GM19395 (cell line): ENCODE results near the gene ATP6V1G1.
"Not testable (repeated sequence)": the region's sequence is repeated elsewhere in the genome, so short reads cannot be mapped to it uniquely, and the experiment has no call there.

Experiments
- ATAC-seq: cut with Tn5 transposase; IDR thresholded peaks from one replicate; pipeline ENCODE4 v1.9.1; 2021; ENCODE audit warnings: mild to moderate bottlenecking, moderate library complexity; ENCODE audit not compliant: unreplicated experiment

The ATP6V1G1 gene, protein sequence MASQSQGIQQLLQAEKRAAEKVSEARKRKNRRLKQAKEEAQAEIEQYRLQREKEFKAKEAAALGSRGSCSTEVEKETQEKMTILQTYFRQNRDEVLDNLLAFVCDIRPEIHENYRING

DNA sequence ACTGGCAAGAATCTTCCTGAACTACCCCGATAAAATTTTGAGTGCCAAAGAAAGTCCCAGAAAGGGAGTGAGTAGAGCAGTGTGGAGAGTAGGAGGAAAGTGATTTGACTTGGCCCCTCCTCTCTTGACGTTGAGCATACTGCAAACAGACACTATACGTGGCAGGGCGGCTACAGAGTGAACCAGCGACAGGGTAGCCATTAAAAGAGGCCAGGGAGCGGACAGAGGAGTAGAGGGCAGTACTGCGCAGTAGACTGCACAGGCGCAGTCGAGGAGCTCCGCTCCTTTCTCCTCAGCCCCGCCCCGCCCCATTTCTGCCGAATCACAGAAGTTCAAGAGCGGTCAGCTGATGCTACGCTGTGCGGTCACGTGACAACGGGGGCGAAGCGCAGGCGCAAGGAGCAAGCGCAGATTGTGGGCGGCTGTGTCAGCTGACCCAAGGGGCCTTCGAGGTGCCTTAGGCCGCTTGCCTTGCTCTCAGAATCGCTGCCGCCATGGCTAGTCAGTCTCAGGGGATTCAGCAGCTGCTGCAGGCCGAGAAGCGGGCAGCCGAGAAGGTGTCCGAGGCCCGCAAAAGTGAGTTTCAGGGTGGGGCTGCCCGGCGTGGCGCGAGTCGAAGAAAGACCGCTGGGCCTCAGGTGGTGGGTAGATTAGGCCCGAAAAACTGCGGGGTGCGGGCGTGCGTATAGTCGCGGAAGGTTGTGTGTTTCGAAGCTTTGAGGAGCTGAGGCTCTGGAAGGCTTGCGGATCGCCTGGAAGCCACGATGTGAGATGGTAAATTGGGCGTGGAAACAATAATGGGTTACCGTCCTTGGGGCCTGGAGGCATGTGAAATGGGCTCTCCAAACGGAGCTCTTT, at the start of gene ATP6V1G1:
TSS of gene ATP6V1G1 (plus strand) at position 425 of the 858 bp plus-strand sequence. CDS start at position 495, 70 bp downstream.
- peak; percentile 95 for ATAC-seq

DNA sequence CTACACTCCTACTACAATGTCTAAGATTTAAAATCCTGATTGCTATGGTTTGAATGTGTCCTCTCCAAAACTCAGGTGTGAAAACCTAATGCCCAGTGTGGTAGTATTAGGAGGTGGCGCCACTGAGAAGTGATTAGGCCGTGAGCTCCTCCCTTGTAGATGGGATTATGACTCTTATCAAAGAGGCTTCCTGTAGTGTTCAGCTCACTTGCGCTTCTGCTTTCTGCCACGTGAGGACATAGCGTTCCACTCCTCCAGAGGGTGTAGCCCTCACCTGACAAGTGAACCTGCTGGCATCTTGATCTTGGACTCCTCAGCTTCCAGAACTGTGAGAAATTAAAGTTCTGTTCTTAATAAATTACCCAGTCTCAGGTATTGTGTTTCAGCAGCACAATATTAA, 49.3 kb upstream of the ATP6V1G1 start:
- ATAC-seq = peak; percentile 70

DNA sequence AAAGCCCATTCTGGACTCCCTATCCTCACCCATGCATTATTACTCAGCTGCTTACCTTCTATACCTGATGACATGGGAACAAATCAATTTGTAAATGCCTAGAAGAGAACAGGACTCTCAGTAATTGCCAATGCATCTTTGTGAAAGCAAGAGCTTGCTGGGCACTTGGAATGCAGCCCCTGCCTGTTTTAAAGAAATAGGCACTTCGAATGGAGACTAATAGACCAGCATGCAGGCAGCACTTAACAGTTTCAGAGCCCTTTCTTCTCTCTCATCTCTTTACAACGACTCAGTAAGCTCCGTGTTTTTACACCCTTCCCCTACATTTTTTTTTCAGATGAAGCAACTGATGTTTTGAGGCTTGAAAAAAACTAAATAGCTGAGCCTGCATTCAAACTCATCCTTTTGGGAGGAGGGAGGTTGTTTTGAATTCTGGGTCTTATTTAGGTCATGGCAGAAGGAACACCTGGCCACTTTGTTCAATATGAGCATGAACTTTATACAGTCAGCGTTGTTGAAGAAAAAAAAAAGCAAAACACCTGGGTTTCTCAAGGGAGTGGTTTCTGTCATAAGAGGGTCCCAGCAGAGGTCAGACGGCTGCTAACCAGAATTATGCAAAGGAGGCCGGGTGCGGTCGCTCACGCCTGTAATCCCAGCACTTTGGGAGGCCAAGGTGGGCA, 47.7 kb upstream of the ATP6V1G1 start:
- no peak for ATAC-seq

DNA sequence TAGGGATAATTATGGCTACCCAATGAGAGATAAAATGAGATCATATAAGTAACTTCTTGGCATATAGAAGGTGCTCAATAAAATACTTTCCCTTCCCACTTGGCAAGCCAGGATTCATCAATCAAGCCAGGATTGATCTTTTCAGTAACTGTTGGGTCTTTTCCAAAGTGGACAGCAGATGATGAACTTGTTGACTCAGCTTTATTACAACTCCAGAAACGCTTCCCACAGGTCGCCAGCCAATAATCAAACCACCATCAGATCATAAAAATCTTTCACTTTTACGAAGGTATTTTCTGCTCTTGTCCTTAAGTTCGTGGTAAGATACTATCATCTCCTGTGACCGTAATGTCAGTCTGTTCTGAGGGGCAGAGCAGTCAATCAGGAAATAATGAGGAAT, 42.5 kb upstream of the ATP6V1G1 start:
- no peak for ATAC-seq

DNA sequence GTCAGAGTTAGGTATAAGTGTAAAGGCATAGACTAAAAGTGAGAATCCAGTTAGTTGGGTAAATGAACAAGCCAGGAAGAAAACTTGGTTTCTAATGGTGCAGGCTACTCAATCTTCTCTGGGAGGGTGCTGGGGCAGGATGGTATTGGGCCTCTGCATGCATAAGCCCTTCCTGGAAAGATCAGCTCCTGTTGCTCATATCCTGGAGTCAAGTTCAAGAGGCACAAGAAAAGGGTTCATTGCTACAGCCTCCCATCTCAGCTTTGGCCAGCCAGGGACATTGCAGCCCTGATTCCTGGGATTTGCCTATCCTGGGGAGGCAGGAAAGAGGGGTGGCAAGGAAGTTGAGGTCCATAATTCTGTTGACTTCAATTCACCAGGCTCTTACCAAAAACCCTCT, 40.7 kb upstream of the ATP6V1G1 start:
- ATAC-seq = no peak

DNA sequence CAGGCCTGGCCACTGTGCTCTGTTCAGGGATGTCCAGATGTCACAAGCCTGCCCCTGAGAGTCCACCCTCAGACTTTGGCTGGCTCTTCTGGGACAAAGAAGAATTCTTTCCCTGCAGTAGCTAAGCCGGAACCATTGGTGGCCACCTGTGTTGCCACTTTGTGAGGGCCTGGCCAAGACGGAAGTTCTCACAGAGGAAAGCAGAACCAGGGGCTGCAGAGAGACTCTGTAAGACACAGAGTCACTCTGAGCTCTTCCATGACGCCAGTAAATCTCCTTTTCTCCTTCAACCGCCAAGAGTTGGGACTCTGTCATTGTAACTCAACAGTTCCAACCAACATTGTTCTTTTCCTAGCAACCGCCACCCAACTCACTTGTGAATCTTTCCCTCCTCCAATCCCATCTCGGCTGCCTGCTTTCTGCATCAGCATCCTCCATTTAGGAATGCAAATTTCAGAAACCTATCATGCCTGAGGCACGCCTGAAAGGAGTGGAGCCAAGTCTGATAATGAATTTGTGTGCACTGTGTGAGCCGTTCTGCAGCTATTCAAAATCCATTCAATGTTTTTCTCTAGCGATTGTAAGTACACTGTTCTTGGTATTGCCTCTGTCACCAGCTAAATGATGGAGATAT, 37.8 kb upstream of the ATP6V1G1 start:
- no peak for ATAC-seq

DNA sequence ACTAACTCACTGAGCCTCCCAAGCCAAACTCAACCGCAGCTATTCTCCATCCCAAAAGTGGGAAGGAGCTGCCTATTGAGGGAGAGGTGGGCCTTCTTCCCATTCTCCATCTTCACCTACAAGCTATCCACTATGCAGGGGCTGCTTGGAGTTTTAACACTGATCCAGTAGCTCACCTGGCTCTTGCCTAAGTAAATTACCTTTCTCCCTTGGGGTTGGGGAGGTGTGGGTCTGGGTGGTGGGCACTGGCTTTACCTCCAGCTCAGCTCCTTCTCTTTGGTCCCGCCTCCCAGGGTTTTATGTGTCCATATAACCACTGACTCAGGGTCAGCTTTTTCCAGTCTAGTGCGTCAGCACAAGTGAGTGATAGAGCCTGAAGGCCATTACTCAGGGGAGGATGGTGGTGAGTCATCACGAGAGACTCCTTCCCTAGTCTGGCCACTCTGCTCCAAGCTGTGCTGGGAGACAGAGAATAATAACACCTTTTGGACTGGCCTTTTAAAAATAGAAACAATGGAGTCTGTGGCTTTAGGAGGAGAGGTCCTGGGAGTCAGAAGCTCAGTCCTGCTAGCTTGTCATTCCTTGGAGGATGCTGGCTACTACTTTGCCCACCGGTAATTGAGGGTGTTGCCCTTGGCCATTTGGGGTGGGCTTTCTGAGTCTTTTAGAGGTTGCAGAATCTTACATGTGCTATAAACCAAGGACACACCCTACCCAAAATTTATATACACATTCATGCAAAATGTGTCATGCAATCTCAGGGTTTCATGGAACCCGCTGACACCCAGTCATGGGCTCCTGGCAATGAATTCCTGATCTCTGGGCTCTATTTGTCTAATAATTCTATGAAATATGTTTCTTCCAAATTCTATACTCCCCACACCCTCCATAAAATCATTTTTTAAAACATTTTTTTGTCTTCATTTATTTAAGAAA, 35.6 kb upstream of the ATP6V1G1 start:
- no peak for ATAC-seq

DNA sequence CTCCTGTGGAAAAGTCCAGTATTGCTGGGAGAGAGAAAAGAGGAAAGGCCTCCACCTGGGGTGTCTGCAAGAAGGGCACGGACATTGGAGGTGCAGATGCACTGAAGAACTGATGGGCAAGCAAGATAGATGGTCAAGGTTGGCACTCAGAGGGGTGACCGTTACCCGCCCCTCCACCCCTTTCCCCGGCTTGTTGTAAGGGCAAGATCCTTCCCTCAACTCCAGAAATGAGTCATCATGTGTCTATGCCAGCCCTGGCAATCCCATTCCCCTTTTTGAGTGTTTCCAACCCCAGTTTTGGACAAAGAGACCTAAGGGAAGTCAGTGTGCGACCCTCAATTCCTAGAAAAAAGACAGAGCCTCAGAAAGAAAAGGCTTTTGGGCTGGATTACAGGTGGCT, 34.9 kb upstream of the ATP6V1G1 start:
- no peak for ATAC-seq

DNA sequence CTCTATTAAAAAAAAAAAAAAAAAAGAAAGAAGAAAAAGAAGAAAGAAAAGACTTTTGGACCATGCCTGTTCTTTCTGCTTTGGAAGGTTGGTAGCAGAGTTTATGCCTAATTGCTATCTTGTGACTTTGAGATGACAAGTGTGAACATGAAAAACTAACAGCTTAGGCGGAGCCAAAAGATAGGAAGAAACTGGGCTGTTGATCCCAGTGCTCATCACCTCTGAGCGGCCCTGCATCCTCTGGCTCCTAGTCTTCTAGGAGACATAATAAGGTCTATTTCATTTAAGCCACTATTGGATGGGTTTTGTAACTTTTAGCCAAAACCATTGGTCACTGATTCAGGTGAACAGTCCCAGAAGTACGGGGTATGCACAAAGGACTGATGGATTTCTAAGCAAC, 34.4 kb upstream of the ATP6V1G1 start:
- no peak for ATAC-seq

DNA sequence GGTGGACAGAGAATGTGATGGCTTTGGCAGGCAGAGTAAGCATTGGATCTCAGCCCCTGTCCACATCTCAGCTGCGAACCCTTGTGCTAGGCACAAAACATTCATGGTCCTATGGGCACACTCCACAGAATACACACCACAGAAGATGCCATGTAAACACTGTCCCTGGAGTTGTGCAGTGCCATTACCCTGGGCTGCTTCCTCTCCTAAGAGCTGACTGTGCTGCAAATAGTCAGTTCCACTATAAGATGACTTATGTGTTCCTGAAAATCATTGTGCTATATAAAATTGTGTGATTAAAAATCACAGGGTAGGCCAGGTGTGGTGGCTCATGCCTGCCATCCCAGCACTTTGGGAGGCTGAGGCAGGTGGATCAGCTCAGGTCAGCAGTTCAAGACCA, 31.9 kb upstream of the ATP6V1G1 start:
- no peak for ATAC-seq

DNA sequence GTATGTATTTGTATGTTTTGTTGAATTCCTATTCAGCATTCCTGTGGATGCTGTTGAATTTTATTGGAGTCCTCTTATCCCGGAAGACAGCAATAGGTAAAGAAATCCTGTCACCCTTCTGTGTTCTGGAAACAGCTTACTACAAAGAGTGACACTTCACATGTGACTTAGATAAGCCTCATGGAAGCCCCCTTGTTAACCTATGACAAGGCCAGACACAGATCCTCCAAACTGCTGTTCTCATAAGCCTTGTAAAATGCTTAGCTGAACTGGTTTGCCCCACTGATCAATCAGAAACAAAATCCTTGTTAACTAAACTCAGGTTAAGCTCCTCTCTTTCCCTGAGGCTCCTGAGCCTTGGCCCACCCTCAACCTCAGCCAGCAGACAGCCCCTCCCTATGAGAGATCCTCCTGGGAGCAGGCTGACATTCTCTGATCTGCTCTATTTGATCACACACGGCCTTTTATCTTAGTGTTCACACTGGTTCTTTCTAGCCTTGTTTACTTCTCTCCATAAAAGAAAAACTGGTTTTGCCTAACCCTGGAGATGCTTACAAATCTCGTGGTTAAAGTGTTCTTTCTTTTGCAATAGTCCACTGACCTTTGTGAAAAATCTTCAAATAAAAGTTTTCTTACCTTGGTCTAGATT, 29.4 kb upstream of the ATP6V1G1 start:
- no peak for ATAC-seq

DNA sequence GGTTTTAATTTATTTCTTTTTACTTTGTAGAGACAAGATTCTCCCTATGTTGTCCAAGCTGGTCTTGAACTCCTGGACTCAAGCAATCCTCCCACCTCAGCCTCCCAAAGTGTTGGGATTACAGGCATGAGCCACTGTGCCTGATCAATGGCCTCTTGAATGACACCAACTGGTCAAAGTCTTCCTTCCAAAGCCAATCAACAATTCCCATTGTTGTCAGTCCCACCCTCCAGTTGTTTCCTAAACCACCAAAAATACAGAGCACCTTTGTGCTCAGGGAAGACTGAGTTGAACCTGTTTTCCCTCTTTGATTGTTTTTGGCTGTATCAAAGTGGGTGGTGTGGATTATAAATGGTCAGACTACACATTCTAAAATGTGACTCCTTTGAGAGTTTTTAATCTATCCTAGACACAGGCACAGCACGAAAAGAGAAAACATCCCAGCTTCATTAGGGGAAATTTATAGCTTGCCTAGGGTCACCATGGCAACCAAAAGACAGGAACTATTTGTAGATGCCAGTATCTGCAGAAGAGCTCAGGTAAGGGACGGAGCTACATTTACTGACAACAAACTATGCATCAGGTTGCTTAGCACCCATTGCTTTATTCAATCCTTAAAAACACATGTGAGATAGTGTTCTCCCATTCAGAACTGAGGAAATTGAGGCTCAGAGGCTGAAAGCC, 27.6 kb upstream of the ATP6V1G1 start:
- no peak for ATAC-seq

DNA sequence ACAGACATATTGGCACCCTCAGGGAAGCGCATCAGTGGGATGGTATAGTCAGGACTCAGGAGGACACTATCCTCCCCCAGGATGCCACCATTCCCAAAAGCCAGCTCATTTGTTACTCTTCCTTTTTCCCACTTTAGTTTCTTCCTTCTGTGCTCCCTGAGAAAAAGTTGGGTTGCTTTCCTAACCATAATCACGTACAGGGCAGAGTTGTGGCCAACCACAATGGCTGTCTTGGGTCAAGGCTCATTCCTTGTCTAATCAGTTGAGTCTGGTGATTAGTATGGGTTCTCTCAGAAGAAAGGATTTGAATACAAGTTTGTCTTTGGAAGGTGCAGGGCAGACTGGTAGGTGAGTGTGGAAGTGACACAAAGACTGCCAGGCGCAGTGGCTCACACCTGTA, 26.6 kb upstream of the ATP6V1G1 start:
- no peak for ATAC-seq

DNA sequence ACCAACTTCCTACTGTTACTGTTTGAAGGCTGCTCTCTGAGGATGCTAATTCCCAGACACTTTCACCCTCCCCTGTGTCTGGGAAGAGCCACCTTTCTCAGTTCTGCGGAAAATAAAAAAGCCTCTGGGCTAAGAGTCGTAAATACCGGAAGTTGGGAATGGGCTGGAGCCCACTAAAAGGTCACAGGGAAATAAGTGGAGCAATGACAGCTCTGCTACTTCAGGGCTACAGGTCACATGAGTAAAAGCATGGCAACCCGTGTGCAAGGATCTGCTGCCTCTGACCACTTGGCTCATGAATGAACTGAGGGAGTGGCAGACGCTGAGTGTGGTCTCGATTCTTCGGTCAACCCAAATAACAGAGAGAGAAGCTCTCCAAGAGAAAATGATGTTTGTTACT, 25.8 kb upstream of the ATP6V1G1 start:
- no peak for ATAC-seq

DNA sequence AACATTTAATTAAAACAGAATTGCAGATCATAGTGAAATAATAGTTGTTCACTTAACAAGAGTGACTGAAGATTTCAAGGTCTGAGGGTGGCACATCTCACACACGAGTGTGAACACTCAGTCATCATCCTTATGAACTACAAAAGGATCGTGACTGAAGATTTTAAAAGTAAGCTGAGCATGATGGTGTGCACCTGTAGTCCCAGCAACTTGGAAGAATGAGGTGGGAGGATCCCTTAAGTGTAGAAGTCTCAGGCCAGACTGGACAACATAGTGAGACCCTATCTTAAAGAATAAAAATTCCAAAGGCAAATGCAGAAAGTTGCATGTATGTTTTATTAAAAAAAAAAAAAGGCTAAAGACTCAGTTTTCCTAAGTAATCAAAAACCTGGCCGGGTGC, 22.4 kb upstream of the ATP6V1G1 start:
- ATAC-seq = no peak

DNA sequence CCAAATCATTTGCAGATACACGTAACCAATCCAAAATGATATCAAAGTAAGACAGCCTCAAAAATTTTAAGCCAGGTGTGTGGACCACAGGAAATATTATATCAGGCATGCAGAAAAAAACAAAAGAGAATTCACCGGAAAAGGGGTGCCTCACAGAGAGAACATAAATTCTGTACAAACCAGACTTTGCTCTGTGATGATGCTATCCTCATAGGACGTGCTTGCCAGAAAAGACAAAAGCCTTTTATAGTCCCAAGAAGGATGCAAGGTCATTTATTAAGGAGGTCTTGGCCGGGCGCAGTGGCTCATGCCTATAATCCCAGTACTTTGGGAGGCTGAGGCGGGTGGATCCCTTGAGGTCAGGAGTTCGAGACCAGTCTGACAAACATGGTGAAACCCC, 16.8 kb upstream of the ATP6V1G1 start:
- ATAC-seq = no peak

DNA sequence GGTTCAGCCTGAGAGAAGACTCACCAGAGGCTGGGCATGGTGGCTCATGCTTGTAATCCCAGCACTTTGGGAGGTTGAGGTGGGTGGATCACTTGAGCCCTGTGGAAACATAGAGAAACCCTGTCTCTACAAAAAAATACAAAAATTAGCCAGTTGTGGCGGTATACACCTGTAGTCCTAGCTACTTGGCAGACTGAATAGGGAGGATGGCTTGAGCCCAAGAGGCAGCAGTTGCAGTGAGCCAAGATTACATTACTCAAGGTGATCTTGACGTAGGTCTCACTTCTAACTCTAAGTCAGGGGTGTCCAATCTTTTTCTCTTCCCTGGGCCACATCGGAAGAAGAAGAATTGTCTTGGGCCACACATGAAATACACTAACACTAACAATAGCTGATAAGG, 16.2 kb upstream of the ATP6V1G1 start:
- no peak for ATAC-seq

DNA sequence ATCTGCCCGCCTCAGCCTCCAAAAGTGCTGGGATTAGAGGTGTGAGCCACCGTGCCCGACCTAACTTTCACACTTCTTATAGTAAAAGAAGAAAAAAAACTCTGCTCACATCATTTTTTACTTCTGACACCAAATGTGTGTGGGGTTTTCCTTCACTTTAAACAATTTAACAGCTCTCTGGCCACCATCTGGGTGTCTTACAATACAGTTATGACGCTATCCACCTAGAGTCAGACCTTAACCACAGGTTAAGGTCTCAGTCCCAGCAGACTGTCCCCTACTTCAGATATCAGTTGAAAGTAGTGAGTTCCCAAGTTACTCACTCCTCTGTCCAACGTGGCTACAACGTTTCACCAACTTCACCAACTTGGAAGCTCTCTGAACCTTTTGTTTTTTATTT, 15.4 kb upstream of the ATP6V1G1 start:
- ATAC-seq = no peak

DNA sequence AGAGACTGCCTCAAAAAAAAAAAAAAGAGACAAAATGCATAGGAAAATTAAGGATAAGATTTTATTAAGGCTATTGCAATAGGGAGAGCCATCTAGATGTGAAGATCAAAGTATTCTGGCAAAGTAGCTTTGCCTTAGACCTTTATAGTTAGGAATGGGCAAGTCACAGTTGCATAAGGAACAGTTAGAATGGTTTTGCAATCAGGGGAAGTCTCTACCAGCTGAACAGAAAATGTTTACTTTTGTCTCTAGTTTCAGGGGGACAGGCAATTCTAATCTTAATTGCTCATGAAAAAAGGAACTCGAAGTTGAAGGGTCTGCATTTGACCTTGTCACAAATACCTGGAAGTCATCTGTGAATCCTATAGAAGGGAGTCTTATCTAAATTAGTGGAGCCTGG, 13.1 kb upstream of the ATP6V1G1 start:
- ATAC-seq = no peak

DNA sequence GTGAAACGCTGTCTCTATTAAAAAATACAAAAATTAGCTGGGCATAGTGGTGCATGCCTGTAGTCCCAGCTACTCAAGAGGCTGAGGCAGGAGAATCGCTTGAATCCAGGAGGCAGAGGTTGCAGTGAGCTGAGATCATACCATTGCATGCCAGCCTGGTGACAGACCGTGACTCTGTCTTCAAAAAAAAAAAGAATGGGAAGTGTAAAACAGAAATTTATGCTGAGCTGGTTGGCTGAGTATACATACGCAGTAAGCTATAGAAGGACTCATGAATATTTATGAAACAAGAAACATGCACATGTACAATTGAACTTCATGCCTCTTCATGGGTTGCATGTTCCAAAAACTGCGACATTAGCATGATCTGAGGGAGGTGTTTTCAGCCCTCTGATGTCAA, 10.8 kb upstream of the ATP6V1G1 start:
- ATAC-seq = not testable (repeated sequence)
